H1 (cell line): ENCODE results near the gene TUBGCP2. TPM values are rescaled to one million over a fixed set of nuclear protein-coding genes. Genes with fewer than 3 reads are reported as not detected.

Experiments used
- CTCF ChIA-PET: fragments of 300-600 bp; sonication (Branson Sonifier 250); formaldehyde crosslinking; loops from one replicate; lab custom pipeline; 2021; ENCODE audit not compliant: partially characterized antibody; lab: Charles Lee
- POLR2A ChIA-PET: fragments of 300-600 bp; sonication (Branson Sonifier 250); formaldehyde crosslinking; loops from one replicate; lab custom pipeline; 2021; ENCODE audit warnings: inconsistent platforms; ENCODE audit not compliant: partially characterized antibody; lab: Charles Lee
- DNase-seq, 2 experiments: peaks; one replicate each; pipeline versions ENCODE4 v3.0.0 to v3.0.0-alpha.2; 2010 to 2022; ENCODE audit warnings: low spot score in 2 of 2, low read depth in 1 of 2, mixed read lengths in 1 of 2
- FAIRE-seq: peaks from 2 replicates; lab custom pipeline; 2011; peaks lifted over from hg19 to GRCh38; lab: Jason Lieb, UNC
- H2AFZ ChIP-seq: 2 replicates; pipeline ENCODE4 v1.8.1; 2012; ENCODE audit warnings: low read length, inconsistent platforms
- H2AK5ac ChIP-seq: 2 replicates; pipeline ENCODE4 v1.6.1; 2013; ENCODE audit warnings: low read depth, low read length
- H2BK120ac ChIP-seq: replicated peaks from 2 replicates; pipeline ENCODE3; 2013; ENCODE audit warnings: low read depth, low read length, inconsistent platforms
- H2BK12ac ChIP-seq: 2 replicates; pipeline ENCODE4 v1.6.1; 2013; ENCODE audit warnings: low read depth, low read length
- H2BK15ac ChIP-seq: 2 replicates; pipeline ENCODE4 v1.6.1; 2013; ENCODE audit warnings: low read length
- H2BK20ac ChIP-seq: 2 replicates; pipeline ENCODE4 v1.6.1; 2013; ENCODE audit warnings: low read length
- H2BK5ac ChIP-seq: 2 replicates; pipeline ENCODE4 v1.6.1; 2013; ENCODE audit warnings: low read depth, low read length
- H3K14ac ChIP-seq: 2 replicates; pipeline ENCODE4 v1.6.1; 2013; ENCODE audit warnings: inconsistent platforms; ENCODE audit not compliant: insufficient read length
- H3K18ac ChIP-seq: 2 replicates; pipeline ENCODE4 v1.6.1; 2013; ENCODE audit warnings: low read length; ENCODE audit errors: extremely low read depth
- H3K23ac ChIP-seq: 2 replicates; pipeline ENCODE4 v1.6.1; 2013; ENCODE audit warnings: inconsistent platforms; ENCODE audit not compliant: insufficient read length
- H3K23me2 ChIP-seq: 2 replicates; pipeline ENCODE4 v1.6.1; 2013; ENCODE audit warnings: low read depth, low read length
- H3K27ac ChIP-seq: 2 replicates; pipeline ENCODE4 v1.6.1; 2011; ENCODE audit warnings: low read depth, low read length, inconsistent platforms
- H3K27me3 ChIP-seq, 4 experiments: replicated peaks in 1 of 4; 1 replicate in 1 of 4; 2 replicates in 3 of 4; pipeline versions ENCODE4 v1.6.1 to v1.8.1; 2011 to 2013; ENCODE audit warnings: low read length in 3 of 4, mild to moderate bottlenecking in 3 of 4, inconsistent platforms in 2 of 4, mixed read lengths in 2 of 4, moderate library complexity in 1 of 4; ENCODE audit not compliant: control insufficient read depth in 3 of 4, insufficient read depth in 3 of 4; ENCODE audit errors: extremely low read depth in 1 of 4
- H3K36me3 ChIP-seq, 4 experiments: 2 replicates each; pipeline versions ENCODE4 v1.6.1 to v1.8.1; 2011 to 2013; ENCODE audit warnings: mild to moderate bottlenecking in 4 of 4, low read length in 3 of 4, moderate library complexity in 2 of 4, control low read depth in 1 of 4, inconsistent platforms in 1 of 4; ENCODE audit not compliant: insufficient read depth in 4 of 4, control insufficient read depth in 2 of 4
- H3K4ac ChIP-seq: replicated peaks from 2 replicates; pipeline ENCODE3; 2013; ENCODE audit warnings: low read length, low read depth, mixed read lengths, inconsistent platforms; ENCODE audit not compliant: insufficient read length
- H3K4me1 ChIP-seq, 4 experiments: replicated peaks in 1 of 4; 1 replicate in 1 of 4; 2 replicates in 3 of 4; pipeline versions ENCODE4 v1.6.1 to v1.8.1; 2011 to 2013; ENCODE audit warnings: low read length in 3 of 4, inconsistent platforms in 2 of 4, mixed read lengths in 1 of 4; ENCODE audit not compliant: insufficient read depth in 4 of 4, control insufficient read depth in 3 of 4
- H3K4me2 ChIP-seq, 2 experiments: 2 replicates each; pipeline versions ENCODE4 v1.6.1 to v1.8.1; 2011 to 2013; ENCODE audit warnings: low read depth in 2 of 2, low read length in 2 of 2, control low read depth in 1 of 2, inconsistent platforms in 1 of 2, mild to moderate bottlenecking in 1 of 2; ENCODE audit not compliant: insufficient read depth in 1 of 2
- H3K4me3 ChIP-seq, 4 experiments: fragments of 200-600, 300-600 bp in 1 of 4; sonication (generic), shearing (Covaris generic), sonication (Bioruptor Twin) in 1 of 4; 2 replicates each; pipeline versions ENCODE4 v1.5.1 to v1.8.1; 2011 to 2016; ENCODE audit warnings: low read length in 4 of 4, low read depth in 3 of 4, control low read depth in 2 of 4, inconsistent platforms in 2 of 4, mild to moderate bottlenecking in 2 of 4, mixed read lengths in 1 of 4, moderate library complexity in 1 of 4; ENCODE audit not compliant: insufficient read depth in 2 of 4; ENCODE audit errors: extremely low read depth in 1 of 4
- H3K56ac ChIP-seq: replicated peaks from 2 replicates; pipeline ENCODE3; 2013; ENCODE audit warnings: low read depth, mild to moderate bottlenecking, mixed read lengths, low read length, inconsistent platforms; ENCODE audit not compliant: insufficient read length
- H3K79me1 ChIP-seq: 2 replicates; pipeline ENCODE4 v1.6.1; 2013; ENCODE audit warnings: low read depth, low read length, control low read depth
- H3K79me2 ChIP-seq, 2 experiments: 2 replicates each; pipeline versions ENCODE4 v1.6.1 to v1.8.1; 2012 to 2013; ENCODE audit warnings: low read length in 2 of 2, mild to moderate bottlenecking in 2 of 2, inconsistent platforms in 1 of 2; ENCODE audit not compliant: insufficient read depth in 2 of 2, control insufficient read depth in 1 of 2
- H3K9ac ChIP-seq, 4 experiments: replicated peaks in 1 of 4; 1 replicate in 1 of 4; 2 replicates in 3 of 4; pipeline versions ENCODE4 v1.6.1 to v1.8.1; 2011 to 2013; ENCODE audit warnings: low read depth in 3 of 4, low read length in 3 of 4, control low read depth in 2 of 4, mild to moderate bottlenecking in 2 of 4, moderate library complexity in 2 of 4, inconsistent platforms in 1 of 4; ENCODE audit errors: extremely low read depth in 1 of 4
- H3K9me3 ChIP-seq, 2 experiments: 2 replicates each; pipeline versions ENCODE4 v1.6.1 to v1.8.1; 2012 to 2013; ENCODE audit warnings: mild to moderate bottlenecking in 2 of 2, moderate library complexity in 2 of 2, control low read depth in 1 of 2, inconsistent platforms in 1 of 2, low read depth in 1 of 2, low read length in 1 of 2, mixed read lengths in 1 of 2; ENCODE audit not compliant: insufficient read depth in 2 of 2
- H4K20me1 ChIP-seq, 2 experiments: replicated peaks in 1 of 2; 2 replicates each; pipeline versions ENCODE3 to v1.8.1; 2011 to 2013; ENCODE audit warnings: inconsistent platforms in 2 of 2, low read length in 2 of 2, mild to moderate bottlenecking in 1 of 2; ENCODE audit not compliant: insufficient read depth in 2 of 2, control insufficient read depth in 1 of 2
- H4K5ac ChIP-seq: 2 replicates; pipeline ENCODE4 v1.6.1; 2013; ENCODE audit warnings: low read length, low read depth, mixed read lengths, inconsistent platforms; ENCODE audit not compliant: insufficient read length
- H4K8ac ChIP-seq: 2 replicates; pipeline ENCODE4 v1.8.0; 2013; ENCODE audit warnings: mild to moderate bottlenecking, moderate library complexity, low read length, inconsistent platforms; ENCODE audit not compliant: insufficient read depth; ENCODE audit errors: extremely low read depth
- H4K91ac ChIP-seq: replicated peaks from 2 replicates; pipeline ENCODE3; 2013; ENCODE audit warnings: low read length, mixed read lengths, inconsistent platforms; ENCODE audit not compliant: insufficient read length
- JUND ChIP-seq: IDR thresholded peaks from 2 replicates; pipeline ENCODE4 v1.6.1; 2011; ENCODE audit warnings: mild to moderate bottlenecking, improper control_type of control experiment, low read length
- KDM1A ChIP-seq: fragments of 200-600, 300-600 bp; sonication (generic); IDR thresholded peaks from 2 replicates; pipeline ENCODE4 v1.7.1; 2016; ENCODE audit warnings: mild to moderate bottlenecking, low read length, borderline replicate concordance
- RFX5 ChIP-seq: IDR thresholded peaks from 2 replicates; pipeline ENCODE4 v1.6.1; 2011; ENCODE audit warnings: low read depth, low read length, improper control_type of control experiment, borderline replicate concordance
- TAF7 ChIP-seq: optimal IDR thresholded peaks from 2 replicates; pipeline ENCODE3; 2011; ENCODE audit warnings: low read depth, mild to moderate bottlenecking, inconsistent platforms, low read length, moderate library complexity, borderline replicate concordance
- WGBS, 2 experiments: shearing (Covaris generic) in 1 of 2; methylation state at CpG; one replicate each; pipeline versions ENCODE4 v1.1.6 to v1.1.7; 2013 to 2015; ENCODE audit warnings: low lambda C conversion rate in 2 of 2, mixed read lengths in 2 of 2, inconsistent platforms in 1 of 2, low coverage in 1 of 2, missing lambda C conversion rate in 1 of 2; ENCODE audit not compliant: insufficient replicate concordance in 2 of 2, insufficient coverage in 1 of 2, insufficient read length in 1 of 2; ENCODE audit errors: extremely low coverage in 1 of 2, missing lambda C conversion rate in 1 of 2; 5-methylcytosine and 5-hydroxymethylcytosine counted together
- polyA plus RNA-seq, 7 experiments: library from polyadenylated mRNA; depleted of rRNA in 3 of 7; stranded (reverse) in 5 of 7; unstranded in 2 of 7; fragments of >200 nt in 5 of 7; fragments of 200-250 nt in 2 of 7; gene quantifications; 1 replicate in 5 of 7; 2 replicates in 1 of 7; 4 replicates in 1 of 7; pipeline versions ENCODE4 v1.2.1 to v1.2.3, GENCODE V29; 2011 to 2013; ENCODE audit warnings: missing spikeins in 2 of 7, mixed read lengths in 2 of 7
- total RNA-seq: library from RNA; stranded (reverse); fragmentation: NEBNext Ultra II Directional; extraction: Animal tissue kit (Norgen Biotek cat#: 25700); gene quantifications from 2 replicates; pipeline ENCODE4 v1.2.1, GENCODE V29; 2021

Gene TUBGCP2
- total and polyA plus RNA-seq, 2 of the 8 experiments (the other 6 are each of a cell fraction or from before 2014, with no cell fraction given) = 34.9 to 51.9 TPM

DNA sequence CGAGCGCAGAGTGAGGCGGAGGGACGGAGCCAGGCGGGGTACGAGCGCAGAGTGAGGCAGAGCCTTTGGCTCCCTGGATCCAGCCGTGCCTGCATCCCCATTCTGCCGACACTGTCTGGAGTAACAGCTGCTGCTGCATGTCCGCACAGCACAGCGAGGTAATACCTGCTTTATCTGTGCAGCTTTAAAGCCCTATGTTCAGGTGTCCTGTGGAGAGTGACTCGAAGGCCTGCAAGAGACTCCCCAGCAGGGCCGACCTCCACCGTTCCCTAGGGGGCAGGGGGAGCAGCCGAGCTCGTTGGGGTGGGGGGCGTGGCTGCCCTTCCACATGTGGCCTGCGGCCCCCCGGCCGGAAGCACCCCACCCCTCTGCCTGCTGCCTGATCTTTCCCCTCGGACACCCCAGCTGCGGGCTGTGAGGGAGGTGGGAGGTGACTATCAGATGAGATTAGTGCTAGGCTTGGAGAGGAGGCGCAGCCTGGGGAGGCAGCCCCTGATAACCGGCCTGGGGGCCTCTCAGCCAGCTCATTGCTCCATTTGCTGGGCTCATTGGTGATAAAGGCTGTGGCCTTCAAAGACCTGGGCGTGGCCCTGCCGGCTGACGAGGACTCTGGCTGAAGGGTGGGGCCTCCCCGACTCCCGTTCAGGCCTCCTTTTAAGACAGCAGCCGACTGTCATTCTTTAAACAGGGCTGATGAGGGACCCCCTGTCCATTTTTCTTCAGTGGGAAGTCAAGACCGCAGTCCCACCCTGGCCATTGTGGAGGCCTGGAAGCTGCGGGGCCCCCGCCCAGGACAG lies 63.0 kb downstream of the TUBGCP2 start:
- H3K4me2 ChIP-seq = no peak overlapping the region
- TF ChIP-seq JUND = no peak
- no peak for TF ChIP-seq RFX5
- TF ChIP-seq TAF7 = no peak
- peak; percentile 50; the same call in 1 of the 2 replicates for TF ChIP-seq KDM1A
- TF ChIP-seq, all 59 proteins: peak for 1
- Histone ChIP-seq H3K23me2 (0 out of 2 replicates have a peak, but pooled peaks cover 1% of the 10 kb centered on the region), H4K91ac (peak overlapping the region; percentile 84), H3K4me3 (no peak overlapping the region), H3K27me3 (no peaks in the 10 kb centered on the region; a peak in 3 of 7 replicates), H2BK12ac (peak overlapping the region; percentile 72; the same call in 1 of the 2 replicates), H4K20me1 (peaks cover 0 to 6% of the 10 kb centered on the region in 2 experiments), H4K8ac (no peak overlapping the region; the same call in 1 of the 2 replicates), H3K9ac (no peak overlapping the region), H3K56ac (no peak overlapping the region), H3K27ac (no peak overlapping the region), H2BK5ac (peak overlapping the region; percentile 96; the same call in 1 of the 2 replicates), H3K18ac (peak overlapping the region; percentile 83), H2BK20ac (peak overlapping the region; percentile 38), H3K14ac (no peak overlapping the region), H3K4ac (peak overlapping the region; percentile 91), H3K4me1 (peaks cover 0 to 15% (median 8%) of the 10 kb centered on the region in 4 experiments; a peak in 5 of 7 replicates), H2BK120ac (peak overlapping the region; percentile 29), H2BK15ac (no peak overlapping the region; the same call in 1 of the 2 replicates), H3K36me3 (no peaks in the 10 kb centered on the region; a peak in 3 of 8 replicates), H3K79me1 (0 out of 2 replicates have a peak, but pooled peaks cover 2% of the 10 kb centered on the region), H2AK5ac (no peak overlapping the region), H3K23ac (no peak overlapping the region), H4K5ac (no peak overlapping the region), H2AFZ (no peak overlapping the region), H3K79me2 (no peaks in the 10 kb centered on the region), H3K9me3 (no peaks in the 10 kb centered on the region)
- DNase-seq (no peak), FAIRE-seq (no peak)
- WGBS, 2 experiments = 90% methylated on average over 25 of the region's 33 CpGs; no CpG with 5 or more reads in 1 of the 2 experiments
- CTCF ChIA-PET = interaction anchor here (0.9 to 3.6 kb wide), 10 partner anchors 12 to 342 kb away, joined by 3 to 24 read pairs (median 7); no protein-coding TSS in a partner anchor
- POLR2A ChIA-PET = interaction anchor here (1.0 to 2.3 kb wide), 4 partner anchors 7 to 26 kb away, joined by 3 to 5 read pairs (median 4); partner anchors contain the start of gene VENTX
